ENCODE measurements around the gene LRRN2.

Gene LRRN2

GRCh38 chr1:204660509-204660908, 25.0 kb downstream of the LRRN2 start:
- Histone ChIP-seq H4K20me1 (ENCODE audit: insufficient read depth) (no peaks in the 10 kb centered on the region), H3K9ac (no peak overlapping the region), H3K4me2 (no peak overlapping the region), H3K36me3 (ENCODE audit: insufficient read depth) (no peaks in the 10 kb centered on the region), H2AFZ (ENCODE audit: low read depth) (no peak overlapping the region), H3K27me3 (ENCODE audit: insufficient read depth, low read depth) (no peaks in the 10 kb centered on the region; the same call in 1 of the 2 replicates), H3K27ac (no peak overlapping the region), H3K79me2 (ENCODE audit: insufficient read depth, low read depth) (no peaks in the 10 kb centered on the region), H3K4me1 (ENCODE audit: low read depth, poor library complexity, severe bottlenecking) (no peaks in the 10 kb centered on the region), H3K4me3 (IDR thresholded peaks at IDR 0.05; ENCODE audit: insufficient read depth, low read depth, low read length) (no peak overlapping the region)
- TF ChIP-seq CTCF (conservative IDR thresholded peaks at IDR 0.05; ENCODE audit: low read depth, low read length), result no peak

GRCh38 chr1:204659056-204659455, 26.5 kb downstream of the LRRN2 start:
- Histone ChIP-seq H3K9ac (no peak overlapping the region), H4K20me1 (ENCODE audit: insufficient read depth) (no peaks in the 10 kb centered on the region), H3K4me3 (IDR thresholded peaks at IDR 0.05; ENCODE audit: insufficient read depth, low read depth, low read length) (no peak overlapping the region), H3K4me1 (ENCODE audit: low read depth, poor library complexity, severe bottlenecking) (no peaks in the 10 kb centered on the region), H3K4me2 (no peak overlapping the region), H3K36me3 (ENCODE audit: insufficient read depth) (no peaks in the 10 kb centered on the region), H3K79me2 (ENCODE audit: insufficient read depth, low read depth) (no peaks in the 10 kb centered on the region), H3K27ac (no peak overlapping the region), H3K27me3 (ENCODE audit: insufficient read depth, low read depth) (no peaks in the 10 kb centered on the region), H2AFZ (ENCODE audit: low read depth) (no peak overlapping the region)
- TF ChIP-seq CTCF (conservative IDR thresholded peaks at IDR 0.05; ENCODE audit: low read depth, low read length), result no peak

GRCh38 chr1:204658295-204658694, 27.2 kb downstream of the LRRN2 start:
- no peaks in the 10 kb centered on the region for H4K20me1 ChIP-seq (ENCODE audit: insufficient read depth)

GRCh38 chr1:204653590-204654340, 31.8 kb downstream of the LRRN2 start:
- no peak for TF ChIP-seq CTCF (conservative IDR thresholded peaks at IDR 0.05; ENCODE audit: low read depth, low read length)
- H4K20me1 ChIP-seq (ENCODE audit: insufficient read depth), result no peaks in the 10 kb centered on the region
- H2AFZ ChIP-seq (ENCODE audit: low read depth), result no peak overlapping the region
- H3K9ac ChIP-seq, result no peak overlapping the region
- H3K4me2 ChIP-seq, result no peak overlapping the region
- H3K4me3 ChIP-seq (IDR thresholded peaks at IDR 0.05; ENCODE audit: insufficient read depth, low read depth, low read length), result no peak overlapping the region
- H3K4me1 ChIP-seq (ENCODE audit: low read depth, poor library complexity, severe bottlenecking), result no peaks in the 10 kb centered on the region
- no peaks in the 10 kb centered on the region for H3K36me3 ChIP-seq (ENCODE audit: insufficient read depth)
- no peaks in the 10 kb centered on the region for H3K79me2 ChIP-seq (ENCODE audit: insufficient read depth, low read depth)
- H3K27me3 ChIP-seq (ENCODE audit: insufficient read depth, low read depth), result no peaks in the 10 kb centered on the region
- no peak overlapping the region for H3K27ac ChIP-seq

More at GRCh38 chr1:204658295-204658694, 27.2 kb downstream of the LRRN2 start:
- Histone ChIP-seq H3K4me3 (IDR thresholded peaks at IDR 0.05; ENCODE audit: insufficient read depth, low read depth, low read length) (no peak overlapping the region), H2AFZ (ENCODE audit: low read depth) (no peak overlapping the region), H3K4me2 (no peak overlapping the region), H3K4me1 (ENCODE audit: low read depth, poor library complexity, severe bottlenecking) (no peaks in the 10 kb centered on the region), H3K27me3 (ENCODE audit: insufficient read depth, low read depth) (no peaks in the 10 kb centered on the region), H3K79me2 (ENCODE audit: insufficient read depth, low read depth) (no peaks in the 10 kb centered on the region), H3K27ac (no peak overlapping the region), H3K36me3 (ENCODE audit: insufficient read depth) (no peaks in the 10 kb centered on the region), H3K9ac (no peak overlapping the region)
- no peak for TF ChIP-seq CTCF (conservative IDR thresholded peaks at IDR 0.05; ENCODE audit: low read depth, low read length)
